SK-MEL-5 (cell line): ENCODE data around the gene CIRBP. TPM values are rescaled to one million over a fixed set of nuclear protein-coding genes. Genes with fewer than 3 reads are reported as not detected.
"Not testable (repeated sequence)": the region's sequence is repeated elsewhere in the genome, so short reads cannot be mapped to it uniquely, and the experiment has no call there.

Experiments
- DNase-seq: peaks from one replicate; pipeline ENCODE4 v3.0.0-alpha.2; 2016; ENCODE audit warnings: low read depth, low spot score
- in situ Hi-C: cut with HindIII; loops from 2 replicates; pipeline ENCODE4 v1.10.0; 2016; ENCODE audit warnings: low sequenced_read_pairs, high pct_unique_total_duplicates, low pct_unique_long_range_greater_than_20kb
- total RNA-seq: library from RNA; depleted of rRNA; stranded (reverse); fragments of >200 nt; shearing (Covaris generic); gene quantifications from 2 replicates; pipeline ENCODE4 v1.2.3, GENCODE V29; 2014

Gene CIRBP
- total RNA-seq, 1 experiment from 2014 or later: 93.9 TPM

- in situ Hi-C loops: no loop called here
- DNase-seq: no peak
Measured at GRCh38 chr19:1239420-1239795, 29.7 kb upstream of the CIRBP start.

GRCh38 chr19:1239796-1240737, 29.1 kb upstream of the CIRBP start:
- DNase-seq: peak; percentile 86
- in situ Hi-C loops: no loop called here

GRCh38 chr19:1240925-1241324, 28.2 kb upstream of the CIRBP start:
- in situ Hi-C loops: no loop called here
- no peak for DNase-seq

- in situ Hi-C loops: no loop called here
- DNase-seq: peak; percentile 92
Measured at GRCh38 chr19:1241417-1242095, 27.6 kb upstream of the CIRBP start, which contains the start of gene ATP5F1D. TSS of gene ATP5F1D (plus strand) at chr19:1241751. CDS start at chr19:1241851, 100 bp downstream.

- in situ Hi-C loops: no loop called here
Measured at GRCh38 chr19:1243768-1244692, 25.1 kb upstream of the CIRBP start.

GRCh38 chr19:1244693-1245451, 24.3 kb upstream of the CIRBP start:
- DNase-seq: peak; percentile 34
- in situ Hi-C loops: no loop called here

More at GRCh38 chr19:1243768-1244692, 25.1 kb upstream of the CIRBP start:
- peak; percentile 73 for DNase-seq

GRCh38 chr19:1245494-1246264, 23.5 kb upstream of the CIRBP start:
- in situ Hi-C loops: no loop called here
- no peak for DNase-seq

GRCh38 chr19:1246265-1247087, 22.7 kb upstream of the CIRBP start:
- DNase-seq, in situ Hi-C loops: not testable (repeated sequence)

- in situ Hi-C loops: no loop called here
Measured at GRCh38 chr19:1247748-1248138, 21.4 kb upstream of the CIRBP start.

GRCh38 chr19:1248139-1248785, 20.9 kb upstream of the CIRBP start, which contains the start of gene MIDN:
TSS of gene MIDN (plus strand) at chr19:1248583. CDS start at chr19:1250297, 1,714 bp downstream.
- peak; percentile 63 for DNase-seq
- in situ Hi-C loops: no loop called here

More at GRCh38 chr19:1247748-1248138, 21.4 kb upstream of the CIRBP start:
- DNase-seq: no peak

GRCh38 chr19:1248786-1249297, 20.3 kb upstream of the CIRBP start:
- DNase-seq: no peak
- in situ Hi-C loops: no loop called here

- in situ Hi-C loops: no loop called here
- DNase-seq: peak; percentile 87
Measured at GRCh38 chr19:1249298-1249989, 19.7 kb upstream of the CIRBP start.

- in situ Hi-C loops: no loop called here
- no peak for DNase-seq
Measured at GRCh38 chr19:1249990-1250436, 19.1 kb upstream of the CIRBP start.
